Dedifferentiated amniotic fluid mesenchymal stem cell (primary cell): Measurements from ENCODE around the gene CPED1.
"Not testable (repeated sequence)": the region's sequence is repeated elsewhere in the genome, so short reads cannot be mapped to it uniquely, and the experiment has no call there.

ENCODE experiments used
- DNase-seq: peaks from one replicate; pipeline ENCODE4 v3.0.0-alpha.2; 2016; ENCODE audit errors: extremely low spot score

The CPED1 gene

DNA sequence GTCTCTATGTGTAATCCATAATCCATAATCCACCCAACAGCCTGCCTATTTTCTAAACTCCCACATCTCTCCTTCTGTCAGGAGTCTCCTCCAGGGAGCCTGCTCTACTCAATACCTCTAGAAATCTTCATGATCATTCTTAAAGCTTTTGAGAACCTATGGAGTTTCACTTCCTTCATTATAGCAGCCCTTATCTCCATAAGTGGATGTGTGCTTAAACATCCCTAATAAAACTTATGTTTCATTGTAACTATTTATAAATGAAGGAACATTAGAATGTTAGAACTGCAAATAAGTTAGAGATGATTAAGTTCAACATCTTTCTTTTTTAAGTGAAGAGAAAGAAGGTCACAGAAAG lies 8.5 kb downstream of the CPED1 start:
- DNase-seq: no peak

- DNase-seq: no peak
These were observed 9.5 kb downstream of the CPED1 start for GRCh38 chr7:120997882-120998474.

DNA sequence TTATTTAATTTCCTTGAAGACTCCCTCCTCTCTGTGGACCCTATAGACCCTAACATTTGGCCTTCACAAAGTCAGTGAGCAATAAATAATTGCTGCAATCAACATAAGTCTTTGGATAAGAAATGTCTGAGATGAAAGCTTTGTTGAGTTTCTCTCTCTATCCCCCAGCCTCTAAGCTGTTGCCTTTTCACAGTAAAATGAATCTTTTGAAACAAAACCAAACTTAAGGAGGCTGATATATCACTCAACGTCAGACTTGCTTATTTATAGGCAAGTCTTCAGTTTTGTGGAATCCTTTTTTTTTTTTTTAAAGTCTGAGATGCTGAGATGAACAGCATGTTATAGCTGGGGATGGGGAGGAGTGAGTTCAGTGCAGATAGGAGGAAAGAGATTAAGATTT lies 10.0 kb downstream of the CPED1 start:
- DNase-seq: no peak

GRCh38 chr7:120998996-120999565 lies 10.6 kb downstream of the CPED1 start:
- DNase-seq: no peak

DNA sequence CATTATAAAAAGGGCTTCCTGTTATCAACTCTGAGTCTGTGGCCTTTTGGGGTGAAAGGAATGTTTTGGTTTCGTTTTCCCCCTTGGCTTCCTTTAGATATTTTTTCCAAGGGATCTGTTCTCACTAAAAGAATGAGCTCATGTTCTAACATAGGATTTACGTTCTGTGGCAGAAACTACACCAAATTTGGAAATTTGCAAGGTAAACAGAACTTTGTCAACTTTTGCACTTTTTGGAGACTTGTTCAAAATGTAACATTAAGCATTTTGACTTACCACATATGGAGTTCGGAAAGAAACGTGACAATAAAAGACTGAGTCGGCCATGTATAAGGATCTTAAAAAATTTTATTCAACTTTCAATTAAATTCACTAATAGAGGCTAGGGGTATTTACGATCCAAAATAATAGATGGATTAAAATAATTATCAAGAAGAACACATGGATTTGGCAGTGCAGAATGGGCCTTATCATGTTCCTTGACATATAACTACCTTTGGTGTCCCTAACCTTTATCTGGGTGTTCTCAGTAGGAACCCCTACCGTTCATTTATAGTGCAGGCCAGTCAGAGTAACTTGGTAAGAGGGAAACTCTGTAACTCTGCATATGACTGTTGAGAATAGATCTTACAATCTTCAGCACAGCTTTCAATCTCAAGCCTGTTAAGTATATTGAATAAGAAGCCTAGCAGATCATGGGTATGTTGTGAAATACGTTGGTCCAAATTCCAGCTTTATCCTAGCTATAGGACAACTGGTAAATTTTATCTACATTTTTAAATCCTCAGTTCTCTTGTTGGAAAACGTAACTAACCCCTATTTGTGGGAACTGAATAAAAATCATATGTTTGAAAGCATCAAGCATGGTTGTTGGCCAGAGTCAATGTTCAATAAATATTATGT lies 11.8 kb downstream of the CPED1 start:
- DNase-seq: peak; percentile 67

GRCh38 chr7:121001234-121001906 lies 12.9 kb downstream of the CPED1 start:
- DNase-seq: no peak

GRCh38 chr7:121002048-121002756 lies 13.7 kb downstream of the CPED1 start:
- no peak for DNase-seq

DNA sequence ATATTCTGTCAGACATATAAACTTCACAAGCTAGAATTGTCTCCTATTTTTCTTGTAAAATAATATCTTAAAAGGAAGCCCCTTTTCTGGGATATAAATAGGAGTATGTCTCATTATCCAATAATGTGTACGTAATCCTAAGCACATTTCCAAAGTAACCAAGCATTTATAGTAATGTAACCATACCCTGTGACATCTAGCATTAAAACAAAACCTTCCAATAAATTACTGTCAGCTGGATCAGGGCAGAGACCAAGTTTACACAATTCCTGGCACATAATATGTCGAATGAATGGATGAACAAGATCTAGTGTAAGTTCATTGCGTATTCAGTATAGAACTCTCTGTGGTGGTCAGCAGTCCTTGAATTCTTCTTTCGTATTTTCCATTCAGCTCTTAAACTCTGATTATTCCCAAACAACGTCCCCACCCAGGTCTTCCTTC lies 14.3 kb downstream of the CPED1 start:
- peak; percentile 51 for DNase-seq

DNA sequence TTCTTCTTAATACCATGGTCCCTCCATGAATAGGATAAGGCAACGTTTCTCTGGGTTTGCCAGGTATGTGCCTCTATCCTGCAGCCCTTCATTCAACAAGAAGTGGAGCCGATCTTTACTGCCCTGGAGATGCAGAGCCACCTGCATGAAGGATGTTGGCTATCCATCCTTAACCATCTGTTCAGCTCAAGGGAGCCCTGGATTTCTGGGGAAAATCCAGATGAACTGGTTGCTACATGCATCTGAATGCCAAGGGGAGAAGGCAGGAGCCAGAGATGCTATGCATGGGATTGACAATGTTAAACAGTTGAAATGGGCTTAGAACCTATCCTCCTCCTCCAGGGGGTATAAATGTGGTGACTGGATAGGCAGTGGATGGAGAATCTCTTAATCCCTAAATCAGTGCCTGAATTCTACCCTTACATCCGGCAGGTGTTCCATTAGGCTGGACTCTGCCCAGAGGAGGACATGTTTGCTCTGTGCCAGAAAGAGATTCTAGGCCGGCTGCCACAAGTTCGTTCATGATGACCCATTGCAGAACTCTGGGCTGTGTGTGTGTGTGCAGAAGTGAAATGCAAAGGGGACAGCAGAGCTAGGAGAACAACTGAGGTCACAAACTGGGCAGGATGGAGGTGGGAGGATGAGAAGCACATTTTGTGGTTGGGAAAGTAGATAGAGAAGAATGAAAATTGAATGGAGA lies 15.6 kb downstream of the CPED1 start:
- no peak for DNase-seq

- not testable (repeated sequence) for DNase-seq
These were observed 16.5 kb downstream of the CPED1 start for GRCh38 chr7:121005058-121005457.

- DNase-seq: no peak
These were observed 17.6 kb downstream of the CPED1 start for GRCh38 chr7:121005996-121006584.

GRCh38 chr7:121006711-121007315 lies 18.3 kb downstream of the CPED1 start:
- no peak for DNase-seq

- no peak for DNase-seq
These were observed 20.3 kb downstream of the CPED1 start for GRCh38 chr7:121008816-121009215.

GRCh38 chr7:121011401-121011800 lies 22.9 kb downstream of the CPED1 start:
- no peak for DNase-seq

GRCh38 chr7:121012170-121012874 lies 23.8 kb downstream of the CPED1 start:
- no peak for DNase-seq

- no peak for DNase-seq
These were observed 24.4 kb downstream of the CPED1 start for GRCh38 chr7:121012919-121013318.

DNA sequence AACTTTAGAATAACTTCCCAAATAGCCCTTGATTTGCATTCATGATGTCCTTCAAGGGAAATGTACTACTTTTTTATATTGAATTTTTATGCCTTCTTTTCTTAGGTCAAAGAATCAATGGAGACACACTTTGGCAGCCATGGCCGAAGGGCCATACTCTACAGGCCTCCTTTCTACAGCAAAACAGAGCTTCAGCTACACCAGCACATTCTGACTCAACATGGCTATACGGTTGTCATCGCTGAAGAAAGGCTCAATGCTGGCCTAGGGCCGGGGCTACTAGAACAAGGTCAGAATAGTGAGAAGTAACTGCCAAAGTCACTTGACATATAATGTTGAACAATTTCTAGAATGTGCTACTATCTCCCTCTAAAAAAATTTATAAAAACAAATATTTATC lies 27.0 kb downstream of the CPED1 start:
- no peak for DNase-seq

DNA sequence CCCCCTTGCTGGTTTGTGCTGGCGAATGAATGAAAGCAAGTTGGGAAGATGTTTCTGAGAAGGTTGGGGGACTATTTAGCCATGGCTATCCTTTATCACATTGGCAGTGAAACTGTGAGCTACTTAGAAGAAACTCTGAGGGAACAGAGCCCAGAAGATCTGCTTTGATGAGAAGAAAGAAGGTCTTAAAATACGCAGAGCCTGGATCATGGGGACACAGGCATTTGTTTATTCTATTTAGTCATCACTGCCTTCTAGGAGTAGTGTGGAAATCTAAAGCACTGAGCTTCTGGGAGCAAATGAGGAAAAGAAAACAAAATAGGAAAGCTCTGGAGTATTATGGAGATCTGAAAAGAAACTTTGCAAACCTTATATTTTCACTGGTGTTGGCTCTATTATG lies 28.5 kb downstream of the CPED1 start:
- no peak for DNase-seq

GRCh38 chr7:121017586-121017985 lies 29.1 kb downstream of the CPED1 start:
- no peak for DNase-seq

- DNase-seq: no peak
These were observed 30.5 kb downstream of the CPED1 start for GRCh38 chr7:121019018-121019417.
